Activated CD8-positive, alpha-beta memory T cell treated with anti-CD3 and anti-CD28 coated beads, Interleukin-2, amount 50 U/mL, for 24 hours (primary cell): ENCODE measurements around the gene SLFN12L.
"Not testable (repeated sequence)": the region's sequence is repeated elsewhere in the genome, so short reads cannot be mapped to it uniquely, and the experiment has no call there.

Experiments
- DNase-seq: peaks from one replicate; pipeline ENCODE4 v3.0.0-alpha.2; 2020; ENCODE audit errors: extremely low read depth

Gene SLFN12L

DNA sequence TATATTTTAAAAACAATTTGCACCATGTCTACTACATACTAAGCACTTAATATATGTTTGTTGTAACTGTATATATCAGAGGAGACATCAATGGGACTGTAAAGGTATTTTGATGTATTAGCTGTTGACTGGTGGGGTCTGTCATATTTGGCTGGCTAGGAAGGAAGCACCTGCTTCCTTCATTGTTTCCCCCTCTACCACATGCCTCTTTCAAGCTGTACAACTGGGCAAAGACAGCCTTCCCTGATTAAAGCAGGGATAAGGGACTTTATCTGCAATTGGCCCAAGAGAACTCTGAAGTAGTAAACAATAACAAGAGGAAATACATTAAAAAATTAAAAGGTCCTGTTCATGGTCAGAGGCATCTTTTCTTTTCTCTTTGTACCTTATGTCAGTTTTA lies 5.5 kb upstream of the SLFN12L start:
- DNase-seq = no peak

DNA sequence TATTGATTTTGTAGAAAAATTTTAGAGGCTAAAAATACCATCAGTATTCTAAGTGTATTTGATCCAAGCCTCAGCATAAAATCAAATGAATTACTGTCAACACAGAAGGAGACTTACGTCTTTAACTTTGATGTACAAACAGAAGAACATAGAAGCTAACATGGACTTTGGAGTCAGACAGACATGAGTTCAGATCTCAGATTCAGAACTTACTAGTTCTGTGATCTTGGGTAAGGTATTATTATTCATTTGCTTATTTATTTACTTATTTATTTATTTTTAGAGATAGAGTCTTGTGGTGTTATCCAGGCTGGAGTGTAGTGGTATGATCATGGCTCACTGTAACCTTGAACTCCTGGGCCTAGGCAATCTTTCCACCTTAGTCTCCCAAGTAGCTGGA lies 4.0 kb upstream of the SLFN12L start:
- DNase-seq = no peak

DNA sequence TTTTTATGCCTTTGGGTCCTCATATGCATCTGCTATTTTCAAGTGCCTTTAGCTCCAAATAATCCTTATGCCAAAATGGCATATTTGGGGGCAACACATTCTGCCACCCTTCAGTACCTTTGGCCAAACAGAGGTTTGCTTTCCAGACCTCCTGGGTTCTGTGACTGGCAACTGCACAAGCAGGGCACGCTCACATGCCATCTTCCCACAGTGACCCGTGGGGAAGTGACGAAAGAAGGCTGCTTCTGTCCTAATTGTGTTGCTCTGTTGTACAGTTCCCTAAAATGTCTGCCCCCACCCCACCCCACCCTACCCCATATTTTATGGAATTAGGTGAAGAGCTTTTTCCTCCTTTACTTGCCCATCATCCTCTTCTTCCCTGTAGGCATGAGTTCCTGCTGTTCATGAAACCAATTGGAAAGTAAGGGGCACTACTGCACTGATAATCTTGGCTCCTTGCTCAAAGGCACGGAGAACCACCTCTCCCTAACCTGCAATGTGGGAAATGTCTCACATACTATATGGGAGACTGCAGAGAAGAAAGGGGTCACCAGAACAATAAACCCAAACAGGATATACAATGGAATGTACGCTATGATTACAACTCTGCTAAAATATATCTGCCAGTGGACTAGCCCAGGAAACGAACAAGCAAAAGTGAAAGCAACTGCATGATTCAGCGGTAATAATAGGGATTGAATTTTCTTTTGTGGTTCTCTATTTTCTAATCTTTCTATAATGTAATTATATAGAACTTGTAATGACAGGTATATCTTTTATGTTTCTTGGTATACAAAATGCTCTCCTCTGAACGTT lies 3.3 kb upstream of the SLFN12L start:
- no peak for DNase-seq

DNA sequence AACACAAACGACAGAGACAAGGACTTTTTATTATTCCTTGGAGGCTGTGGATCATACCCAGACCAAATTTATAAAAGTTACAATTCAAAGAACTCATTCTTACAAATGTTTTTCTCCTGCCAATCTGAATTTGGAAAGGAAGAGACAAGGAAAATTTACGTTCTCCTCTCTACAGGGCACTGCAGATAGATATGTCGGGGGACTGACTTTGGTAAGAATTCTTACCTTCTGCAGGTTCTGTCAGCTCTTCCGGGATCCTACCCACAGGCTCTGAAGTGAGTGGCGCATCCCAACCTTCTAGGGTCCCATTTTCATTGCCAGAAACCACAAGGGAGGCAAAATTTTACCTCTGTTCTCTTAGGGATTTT lies 2.2 kb upstream of the SLFN12L start:
- no peak for DNase-seq

DNA sequence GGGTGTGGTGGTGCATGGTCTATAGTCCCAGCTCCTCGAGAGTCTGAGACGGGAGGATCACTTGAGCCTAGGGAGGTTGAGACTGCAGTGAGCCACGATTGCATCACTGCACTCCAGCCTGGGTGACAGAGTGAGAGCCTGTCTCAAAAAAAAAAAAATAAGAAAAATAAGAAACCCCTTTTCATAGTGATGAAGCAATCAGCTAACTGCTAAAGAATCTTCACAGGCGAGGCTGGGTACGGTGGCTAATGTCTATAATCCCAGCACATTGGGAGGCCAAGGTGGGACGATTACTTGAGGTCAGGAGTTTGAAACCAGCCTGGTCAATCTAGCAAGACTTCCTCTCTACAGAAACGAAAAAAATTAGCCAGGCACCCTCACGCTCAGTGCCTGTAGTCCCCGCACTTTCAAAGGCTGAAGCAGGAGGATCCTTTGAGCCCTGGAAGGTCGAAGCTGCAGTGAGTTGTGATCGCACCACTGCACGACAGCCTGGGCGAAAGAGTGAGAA lies 760 bp downstream of the SLFN12L start:
- no peak for DNase-seq

DNA sequence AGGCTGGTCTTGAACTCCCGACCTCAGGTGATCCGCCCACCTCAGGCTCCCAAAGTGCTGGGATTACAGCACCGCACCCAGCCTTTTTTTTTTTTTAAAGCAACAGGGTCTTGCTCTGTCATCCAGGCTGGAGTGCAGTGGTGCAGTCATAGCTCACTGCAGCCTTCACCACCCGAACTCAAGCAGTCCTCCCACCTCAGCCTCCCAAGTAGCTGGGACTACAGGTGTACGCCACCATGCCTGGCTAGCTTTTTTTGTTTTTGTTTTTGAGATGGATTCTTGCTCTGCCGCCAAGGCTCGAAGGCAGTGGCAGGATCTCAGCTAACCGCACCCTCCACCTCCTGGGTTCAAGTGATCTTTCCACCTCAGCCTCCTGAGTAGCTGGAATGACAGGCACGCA lies 2.1 kb downstream of the SLFN12L start:
- not testable (repeated sequence) for DNase-seq

DNA sequence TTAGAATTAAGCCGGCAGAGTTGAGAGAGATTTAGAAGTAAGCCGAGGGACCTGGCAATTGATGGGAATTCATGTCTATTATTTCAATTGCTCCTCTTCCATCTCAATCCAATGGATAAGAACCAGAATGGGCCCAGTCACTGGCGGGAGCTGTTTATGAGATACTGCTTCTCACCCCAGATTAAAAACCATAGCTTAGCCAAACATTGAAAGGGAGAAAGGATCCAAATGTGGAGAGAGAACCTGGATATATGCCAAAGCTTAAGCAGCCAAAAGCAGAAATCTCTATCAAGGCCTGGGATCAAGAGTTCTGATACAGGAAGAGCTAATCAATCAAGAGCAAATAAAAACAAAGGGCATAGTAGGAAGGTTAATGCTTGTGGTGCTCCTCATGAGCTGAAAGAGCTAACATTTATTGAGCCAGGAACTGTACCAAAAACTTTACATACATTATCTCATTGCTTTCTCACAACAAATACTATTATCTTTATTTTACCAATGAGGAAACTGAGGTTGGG lies 2.8 kb downstream of the SLFN12L start:
- no peak for DNase-seq

DNA sequence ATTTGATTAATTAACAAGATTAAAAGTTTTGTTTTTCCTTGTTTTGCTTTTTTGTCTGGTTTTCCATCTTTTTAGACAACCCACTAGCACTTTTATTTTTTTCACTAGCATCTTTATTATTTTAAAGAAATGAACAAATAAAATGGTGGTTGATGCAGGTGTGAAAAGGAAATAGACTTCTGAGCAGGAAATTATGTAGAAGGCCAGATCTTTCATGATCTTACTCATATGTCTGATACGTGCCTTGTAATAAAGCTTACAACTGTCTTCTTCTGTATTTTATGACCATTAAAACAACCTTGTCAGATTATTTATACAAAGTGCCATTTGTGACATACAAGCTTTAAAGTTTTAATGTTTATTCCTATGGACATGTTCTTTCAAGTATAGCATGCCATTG lies 6.3 kb downstream of the SLFN12L start:
- DNase-seq = no peak

DNA sequence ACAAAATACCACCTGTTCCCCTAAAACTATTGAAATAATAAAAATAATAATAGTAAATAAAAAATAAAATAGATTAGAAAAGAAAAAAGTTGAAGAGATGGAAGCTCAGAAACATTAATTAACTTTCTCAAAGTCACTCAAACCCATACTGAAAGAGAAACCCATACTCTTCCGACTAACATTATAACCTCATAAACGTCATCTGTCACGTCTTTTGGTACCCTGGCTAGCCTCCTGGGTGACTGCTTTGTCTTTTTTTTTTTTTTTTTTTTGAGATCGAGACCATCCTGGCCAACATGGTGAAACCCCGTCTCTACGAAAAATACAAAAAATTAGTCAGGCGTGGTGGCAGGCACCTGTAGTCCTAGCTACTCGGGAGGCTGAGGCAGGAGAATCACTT lies 7.6 kb downstream of the SLFN12L start:
- DNase-seq = no peak

DNA sequence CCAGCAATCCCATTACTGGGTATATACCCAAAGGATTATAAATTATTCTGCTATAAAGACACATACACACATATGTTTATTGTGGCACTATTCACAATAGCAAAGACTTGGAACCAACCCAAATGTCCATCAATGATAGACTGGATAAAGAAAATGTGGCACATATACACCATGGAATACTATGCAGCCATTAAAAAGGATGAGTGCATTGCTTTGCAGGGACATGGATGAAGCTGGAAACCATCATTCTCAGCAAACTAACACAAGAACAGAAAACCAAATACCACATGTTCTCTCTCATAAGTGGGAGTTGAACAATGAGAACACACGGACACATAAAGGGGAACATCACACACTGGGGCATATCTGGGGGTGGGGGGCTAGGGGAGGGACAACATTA lies 8.2 kb downstream of the SLFN12L start:
- DNase-seq = not testable (repeated sequence)

DNA sequence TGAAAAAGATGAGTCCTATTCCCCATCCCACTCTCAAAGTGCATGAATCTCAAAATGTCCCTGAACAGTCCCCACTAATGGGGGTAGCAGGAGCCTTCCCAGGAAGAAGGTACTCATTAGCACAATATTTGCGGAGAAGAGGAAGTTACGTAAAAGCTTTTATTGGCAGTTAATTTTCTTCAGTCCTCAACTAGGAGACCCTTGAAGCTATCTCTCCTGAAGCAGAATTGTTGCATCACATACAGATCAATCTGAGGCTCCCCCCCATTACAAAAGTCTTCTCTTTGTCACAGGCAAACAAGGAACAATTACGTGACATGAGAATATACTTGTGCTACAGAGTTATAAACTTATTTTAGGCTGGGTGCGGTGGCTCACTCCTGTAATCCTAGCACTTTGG lies 14.2 kb downstream of the SLFN12L start:
- no peak for DNase-seq

DNA sequence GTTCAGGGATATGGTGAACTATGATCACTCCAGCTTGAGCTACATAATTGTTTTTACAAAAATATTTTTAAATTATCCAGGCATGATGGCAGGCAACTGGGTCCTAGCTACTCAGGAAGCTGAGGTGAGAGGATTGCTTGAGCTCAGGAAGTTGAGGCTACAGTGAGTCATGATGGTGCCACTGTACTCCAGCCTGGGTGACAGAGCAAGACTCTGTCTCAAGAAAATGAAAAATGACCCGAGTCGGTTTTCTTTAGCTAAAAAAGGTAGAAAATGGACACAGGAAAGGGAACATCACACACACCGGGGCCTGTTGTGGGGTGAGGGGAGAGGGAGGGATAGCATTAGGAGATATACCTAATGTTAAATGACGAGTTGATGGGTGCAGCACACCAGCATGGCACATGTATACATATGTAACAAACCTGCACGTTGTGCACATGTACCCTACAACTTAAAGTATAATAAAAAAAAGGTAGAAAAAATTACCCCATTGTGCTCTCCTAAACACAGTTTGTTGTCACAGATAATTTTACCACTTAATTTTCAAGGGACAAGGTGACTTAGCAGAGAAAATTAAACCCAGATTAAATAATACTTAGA lies 15.7 kb downstream of the SLFN12L start:
- not testable (repeated sequence) for DNase-seq

DNA sequence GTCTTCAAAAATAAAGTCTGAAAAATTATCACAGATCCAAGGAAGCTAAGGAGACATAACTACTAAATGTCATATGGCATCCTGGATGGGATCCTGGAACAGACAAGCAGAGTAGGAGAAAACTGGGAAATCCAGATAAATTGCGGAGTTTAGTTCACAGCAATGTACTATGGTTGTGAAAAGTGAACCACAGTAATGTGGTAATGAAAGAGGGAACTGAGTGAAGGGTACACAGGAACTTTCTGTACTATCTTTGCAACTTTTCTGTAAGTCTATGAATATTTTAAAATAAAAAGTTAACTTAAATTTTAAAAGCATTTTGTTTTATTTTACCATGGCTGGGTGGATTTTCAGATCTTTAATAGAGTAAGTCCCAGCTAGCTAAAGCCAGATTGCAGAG lies 16.3 kb downstream of the SLFN12L start:
- no peak for DNase-seq

DNA sequence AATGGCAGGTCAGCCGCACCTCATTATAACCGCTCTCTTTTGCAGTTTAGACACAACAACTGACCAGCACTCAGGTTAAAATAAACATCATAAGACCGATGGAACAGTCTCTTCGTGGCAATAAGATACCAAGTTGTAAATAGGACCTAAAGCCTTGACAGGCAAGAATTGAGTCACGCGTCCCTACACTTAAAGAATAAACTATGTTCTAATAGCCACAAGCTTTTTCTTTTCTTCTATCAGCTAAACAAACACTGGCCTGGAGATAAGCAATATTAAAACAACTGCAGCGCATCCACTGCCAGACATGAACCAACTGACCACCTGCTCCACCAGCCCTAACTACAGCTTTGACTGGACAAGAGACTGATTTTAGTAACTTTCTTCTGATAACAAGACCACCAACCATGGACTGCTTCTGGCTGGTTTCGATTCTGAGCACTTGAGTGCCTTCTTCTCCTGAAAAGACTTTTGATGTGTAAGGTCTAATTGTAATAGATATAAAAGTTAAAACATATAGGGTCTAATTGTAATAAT lies 17.5 kb downstream of the SLFN12L start:
- no peak for DNase-seq

DNA sequence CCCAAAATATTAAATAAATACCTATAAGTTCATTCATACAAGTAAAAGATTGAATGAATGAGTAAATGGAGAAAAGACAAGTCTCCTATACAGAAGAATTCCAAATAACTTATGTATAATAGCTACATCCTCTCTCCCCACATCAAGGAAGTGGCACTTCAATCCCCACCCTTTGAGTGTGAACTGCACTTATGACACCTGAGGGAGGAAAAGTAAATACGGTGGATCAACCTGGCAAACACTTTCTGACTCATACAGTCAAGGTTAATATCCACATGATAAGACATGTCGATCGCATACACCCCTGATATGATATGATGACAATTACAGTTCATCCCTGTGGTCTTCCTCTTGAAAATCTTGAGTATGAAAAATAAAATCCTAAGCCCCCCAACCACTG lies 18.0 kb downstream of the SLFN12L start:
- no peak for DNase-seq

DNA sequence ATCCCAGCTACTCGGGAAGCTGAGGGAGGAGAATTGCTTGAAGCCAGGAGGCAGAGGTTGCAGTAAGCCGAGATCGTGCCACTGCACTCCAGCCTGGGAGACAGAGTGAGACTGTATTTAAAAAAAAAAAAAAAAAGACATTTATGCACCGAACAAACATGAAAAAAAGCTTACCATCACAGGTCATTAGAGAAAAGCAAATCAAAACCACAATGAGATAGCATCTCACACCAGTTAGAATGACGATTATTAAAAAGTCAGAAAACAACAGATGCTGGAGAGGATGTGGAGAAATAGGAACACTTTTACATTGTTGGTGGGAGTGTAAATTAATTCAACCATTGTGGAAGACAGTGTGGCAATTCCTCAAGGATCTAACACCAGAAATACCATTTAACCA lies 19.0 kb downstream of the SLFN12L start:
- DNase-seq = not testable (repeated sequence)

DNA sequence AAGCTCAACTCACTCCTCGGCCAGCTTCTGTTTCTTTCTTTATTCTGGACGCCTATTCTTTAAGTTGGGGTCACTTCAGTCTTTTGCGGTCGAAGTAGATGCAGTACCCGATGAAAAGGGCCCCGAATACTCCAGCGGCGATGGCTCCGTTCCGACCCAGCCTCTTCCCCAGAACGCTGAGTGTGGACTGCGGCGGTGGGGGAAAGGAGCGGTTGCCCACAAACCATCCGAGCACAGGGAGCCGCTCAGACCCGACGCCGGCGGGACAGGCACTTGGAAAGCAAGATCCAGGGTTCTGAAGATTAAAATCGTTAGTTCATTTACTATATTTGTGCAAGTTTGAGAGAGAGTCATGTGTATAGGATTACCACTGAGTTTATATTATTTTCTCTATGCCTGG lies 22.5 kb downstream of the SLFN12L start:
- no peak for DNase-seq

DNA sequence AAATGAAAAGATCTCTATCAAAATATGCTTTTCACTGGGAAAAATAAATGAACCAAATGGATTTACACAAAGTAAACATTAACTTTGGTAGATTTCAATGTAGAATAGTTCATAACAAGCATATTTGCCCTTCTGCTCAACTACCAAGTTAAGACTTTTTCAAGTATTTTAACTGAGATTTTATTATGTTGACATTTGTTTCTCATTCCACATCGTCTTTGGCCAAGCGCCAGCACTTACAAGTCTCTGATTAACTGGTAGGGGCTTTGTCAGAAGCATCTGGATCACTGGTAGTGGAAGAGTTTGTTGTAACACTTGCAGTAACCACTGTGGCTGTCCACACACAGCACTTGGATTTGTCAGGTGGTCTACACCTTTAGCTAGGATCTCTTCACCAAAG lies 22.9 kb downstream of the SLFN12L start:
- no peak for DNase-seq

DNA sequence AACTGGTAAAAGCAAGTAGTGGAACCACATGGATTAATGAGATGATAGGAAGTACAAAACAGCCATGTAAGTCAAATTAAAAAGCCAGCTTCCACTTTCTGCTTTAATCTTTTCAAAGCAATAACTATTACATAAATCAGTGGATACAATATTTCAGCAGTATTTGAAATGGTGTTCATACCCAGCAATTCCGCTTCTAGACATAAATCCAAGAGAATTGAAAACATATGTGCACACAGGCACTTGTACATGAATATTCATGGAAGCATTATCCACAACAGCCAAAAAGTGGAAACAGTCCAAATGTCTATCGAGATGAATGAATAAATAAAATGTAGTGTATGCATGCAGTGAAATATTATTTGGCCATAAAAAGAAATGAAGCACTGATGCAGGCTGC lies 27.4 kb downstream of the SLFN12L start:
- no peak for DNase-seq

DNA sequence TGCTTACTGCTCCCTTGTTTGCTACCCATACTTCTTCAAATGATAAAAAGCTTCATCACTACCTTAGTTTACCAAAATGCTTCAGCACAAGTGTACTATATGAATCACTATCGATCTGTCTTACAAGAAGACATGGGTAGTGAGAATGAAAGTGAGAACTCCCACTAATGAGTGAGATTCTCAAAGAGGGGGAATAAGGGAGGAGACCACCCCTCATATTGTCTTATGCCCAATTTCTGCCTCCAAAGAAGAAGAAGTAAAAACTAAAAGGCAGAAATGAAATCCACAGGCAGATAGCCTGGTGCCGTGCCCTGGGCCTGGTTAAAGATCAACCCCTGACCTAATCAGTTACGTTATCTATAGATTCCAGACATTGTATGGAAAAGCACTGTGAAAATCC lies 29.8 kb downstream of the SLFN12L start:
- DNase-seq = not testable (repeated sequence)

DNA sequence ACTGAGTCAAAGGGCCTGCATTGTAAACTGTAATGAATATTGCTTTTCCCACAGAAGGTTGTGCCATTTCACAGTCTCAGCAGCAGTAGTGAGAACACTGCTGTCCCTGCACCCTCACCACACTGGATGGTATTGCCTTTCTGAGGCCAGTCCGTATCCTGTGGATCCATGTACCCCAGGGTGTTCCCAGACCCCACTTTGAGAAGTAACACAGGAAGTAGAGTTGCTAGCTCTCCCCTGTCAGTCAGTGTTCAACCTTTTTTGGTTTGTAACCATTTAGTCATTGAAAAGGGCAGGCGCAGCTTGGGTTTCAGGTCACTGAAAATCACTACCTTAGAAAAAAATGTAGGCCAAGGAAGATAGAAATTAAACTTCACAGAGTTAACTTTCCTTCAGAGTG lies 37.9 kb downstream of the SLFN12L start:
- DNase-seq = no peak

DNA sequence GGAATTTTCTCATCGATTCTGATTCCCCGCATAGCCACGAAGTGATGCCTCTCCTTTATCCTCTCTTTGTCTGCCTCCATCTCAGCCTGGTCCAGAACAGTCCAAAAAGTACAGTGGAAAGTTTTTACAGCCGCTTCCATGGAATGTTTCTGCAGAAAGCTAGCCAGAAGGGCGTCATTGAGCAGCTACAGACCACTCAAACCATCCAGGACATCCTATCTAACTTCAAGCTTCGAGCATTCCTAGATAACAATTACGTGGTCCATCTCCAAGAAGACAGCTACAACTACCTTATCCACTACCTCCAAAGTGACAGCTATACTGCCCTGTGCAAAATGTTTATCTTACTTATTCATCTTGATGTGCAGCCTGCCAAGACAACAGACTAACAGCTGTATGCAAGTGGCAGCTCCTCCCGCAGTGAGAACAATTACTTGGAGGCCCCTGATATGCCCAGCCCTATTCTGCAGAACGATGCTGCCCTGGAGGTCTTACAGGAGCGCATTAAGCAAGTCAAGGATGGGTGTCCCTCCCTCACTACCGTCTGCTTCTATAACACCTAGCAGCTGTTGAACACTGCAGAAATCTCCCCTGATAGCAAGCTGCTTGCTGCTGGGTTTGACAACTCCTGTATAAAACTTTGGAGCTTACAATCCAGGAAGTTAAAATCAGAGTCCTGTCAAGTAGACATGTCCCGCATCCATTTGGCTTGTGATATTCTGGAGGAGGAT lies 38.9 kb downstream of the SLFN12L start:
- DNase-seq = no peak
